ENCODE data around the gene SCTR.

The SCTR gene

GRCh38 chr2:119449521-119449920 is 74.8 kb downstream of the SCTR start:
- in situ Hi-C loops (cut with MboI; ENCODE audit: low pct_unique_long_range_greater_than_20kb, low sequenced_read_pairs, unreplicated experiment): no loop called here
- DNase-seq (ENCODE audit: low spot score): no peak
- TF ChIP-seq, protein P1, sequence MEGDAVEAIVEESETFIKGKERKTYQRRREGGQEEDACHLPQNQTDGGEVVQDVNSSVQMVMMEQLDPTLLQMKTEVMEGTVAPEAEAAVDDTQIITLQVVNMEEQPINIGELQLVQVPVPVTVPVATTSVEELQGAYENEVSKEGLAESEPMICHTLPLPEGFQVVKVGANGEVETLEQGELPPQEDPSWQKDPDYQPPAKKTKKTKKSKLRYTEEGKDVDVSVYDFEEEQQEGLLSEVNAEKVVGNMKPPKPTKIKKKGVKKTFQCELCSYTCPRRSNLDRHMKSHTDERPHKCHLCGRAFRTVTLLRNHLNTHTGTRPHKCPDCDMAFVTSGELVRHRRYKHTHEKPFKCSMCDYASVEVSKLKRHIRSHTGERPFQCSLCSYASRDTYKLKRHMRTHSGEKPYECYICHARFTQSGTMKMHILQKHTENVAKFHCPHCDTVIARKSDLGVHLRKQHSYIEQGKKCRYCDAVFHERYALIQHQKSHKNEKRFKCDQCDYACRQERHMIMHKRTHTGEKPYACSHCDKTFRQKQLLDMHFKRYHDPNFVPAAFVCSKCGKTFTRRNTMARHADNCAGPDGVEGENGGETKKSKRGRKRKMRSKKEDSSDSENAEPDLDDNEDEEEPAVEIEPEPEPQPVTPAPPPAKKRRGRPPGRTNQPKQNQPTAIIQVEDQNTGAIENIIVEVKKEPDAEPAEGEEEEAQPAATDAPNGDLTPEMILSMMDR (IDR thresholded peaks at IDR 0.05; ENCODE audit: extremely low read depth, insufficient read depth, missing control alignments): no peak

- TF ChIP-seq, protein P1 (IDR thresholded peaks at IDR 0.05; ENCODE audit: extremely low read depth, insufficient read depth, missing control alignments): no peak
- no peak for DNase-seq (ENCODE audit: low spot score)
- in situ Hi-C loops (cut with MboI; ENCODE audit: low pct_unique_long_range_greater_than_20kb, low sequenced_read_pairs, unreplicated experiment): no loop called here
These were observed 75.7 kb downstream of the SCTR start for GRCh38 chr2:119448427-119449141.

- in situ Hi-C loops (cut with MboI; ENCODE audit: low pct_unique_long_range_greater_than_20kb, low sequenced_read_pairs, unreplicated experiment): no loop called here
- no peak for DNase-seq (ENCODE audit: low spot score)
- TF ChIP-seq, protein P1 (IDR thresholded peaks at IDR 0.05; ENCODE audit: extremely low read depth, insufficient read depth, missing control alignments): no peak
These were observed 78.2 kb downstream of the SCTR start for GRCh38 chr2:119446037-119446436.

DNA sequence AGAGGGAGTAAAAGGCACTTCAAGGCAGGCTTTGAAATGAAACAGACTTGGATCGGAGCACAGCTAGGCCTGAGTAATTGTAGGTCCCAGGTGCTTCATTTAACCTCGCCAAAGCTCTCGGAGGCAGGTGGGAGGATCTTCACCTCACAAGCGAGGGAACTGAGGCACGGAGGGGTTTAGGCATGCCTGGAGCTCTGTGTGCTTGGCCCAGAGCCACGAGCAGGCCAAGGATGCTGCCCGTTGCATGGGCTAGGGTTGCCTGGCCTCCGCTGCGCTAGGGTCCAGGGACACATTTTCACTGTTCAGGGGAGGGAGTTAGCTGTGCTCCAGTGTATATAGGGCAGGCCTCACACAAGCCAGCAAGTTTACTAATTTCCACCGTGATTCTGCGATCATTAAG is 81.4 kb downstream of the SCTR start:
- no peak for DNase-seq (ENCODE audit: low spot score)
- TF ChIP-seq, protein P1 (IDR thresholded peaks at IDR 0.05; ENCODE audit: extremely low read depth, insufficient read depth, missing control alignments): no peak
- in situ Hi-C loops (cut with MboI; ENCODE audit: low pct_unique_long_range_greater_than_20kb, low sequenced_read_pairs, unreplicated experiment): no loop called here

- DNase-seq (ENCODE audit: low spot score): no peak
- in situ Hi-C loops (cut with MboI; ENCODE audit: low pct_unique_long_range_greater_than_20kb, low sequenced_read_pairs, unreplicated experiment): no loop called here
- TF ChIP-seq, protein P1 (IDR thresholded peaks at IDR 0.05; ENCODE audit: extremely low read depth, insufficient read depth, missing control alignments): no peak
These were observed 82.1 kb downstream of the SCTR start for GRCh38 chr2:119442226-119442619.

DNA sequence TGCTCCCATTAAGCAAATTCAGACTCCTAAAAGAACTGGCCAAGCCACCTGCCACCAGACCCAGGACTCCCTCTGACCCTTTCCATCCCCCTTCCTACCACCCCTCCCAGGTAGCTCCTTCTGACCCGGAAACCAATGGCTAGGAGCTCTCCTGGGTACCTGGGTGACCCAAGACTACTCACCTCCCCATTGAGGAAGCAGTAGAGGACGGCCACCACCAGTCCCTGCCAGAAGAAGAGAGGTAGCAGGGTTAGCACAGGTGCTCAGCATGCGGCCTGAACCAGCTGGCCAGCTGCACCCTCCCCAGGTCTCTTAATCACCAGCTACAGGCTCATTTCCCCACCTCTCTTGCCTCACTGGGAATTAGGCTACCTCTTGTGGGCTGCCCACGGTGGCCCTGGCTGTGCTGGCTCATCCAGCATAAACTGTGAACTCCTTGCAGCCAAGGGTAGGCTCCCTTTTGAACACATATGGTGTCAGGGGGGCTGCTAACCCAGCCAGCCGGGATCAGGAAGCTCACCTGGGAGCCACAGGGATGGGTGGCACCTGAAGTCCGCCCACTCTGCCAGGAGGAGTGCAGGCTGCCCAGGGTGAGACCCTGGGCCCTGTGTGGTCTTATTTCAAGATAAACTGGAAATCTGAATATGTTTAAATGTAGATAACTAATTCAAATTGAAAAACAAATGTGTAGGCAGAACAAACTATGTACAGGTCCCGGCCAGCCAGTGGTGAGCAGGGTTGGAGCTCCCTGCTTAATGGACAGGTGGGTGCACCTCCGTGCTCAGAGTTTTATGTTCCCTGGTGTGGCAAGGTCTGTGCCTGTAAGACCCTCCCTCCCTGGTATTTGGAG is 82.7 kb downstream of the SCTR start:
- no peak for DNase-seq (ENCODE audit: low spot score)
- in situ Hi-C loops (cut with MboI; ENCODE audit: low pct_unique_long_range_greater_than_20kb, low sequenced_read_pairs, unreplicated experiment): no loop called here
- TF ChIP-seq, protein P1 (IDR thresholded peaks at IDR 0.05; ENCODE audit: extremely low read depth, insufficient read depth, missing control alignments): no peak
